ENCODE data around the gene CAMSAP3. TPM values are rescaled to one million over a fixed set of nuclear protein-coding genes. Genes with fewer than 3 reads are reported as not detected.

Gene CAMSAP3
- total RNA-seq, 4 donors from 2014 or later: 9.0 to 25.4 (median 14.2) TPM

DNA sequence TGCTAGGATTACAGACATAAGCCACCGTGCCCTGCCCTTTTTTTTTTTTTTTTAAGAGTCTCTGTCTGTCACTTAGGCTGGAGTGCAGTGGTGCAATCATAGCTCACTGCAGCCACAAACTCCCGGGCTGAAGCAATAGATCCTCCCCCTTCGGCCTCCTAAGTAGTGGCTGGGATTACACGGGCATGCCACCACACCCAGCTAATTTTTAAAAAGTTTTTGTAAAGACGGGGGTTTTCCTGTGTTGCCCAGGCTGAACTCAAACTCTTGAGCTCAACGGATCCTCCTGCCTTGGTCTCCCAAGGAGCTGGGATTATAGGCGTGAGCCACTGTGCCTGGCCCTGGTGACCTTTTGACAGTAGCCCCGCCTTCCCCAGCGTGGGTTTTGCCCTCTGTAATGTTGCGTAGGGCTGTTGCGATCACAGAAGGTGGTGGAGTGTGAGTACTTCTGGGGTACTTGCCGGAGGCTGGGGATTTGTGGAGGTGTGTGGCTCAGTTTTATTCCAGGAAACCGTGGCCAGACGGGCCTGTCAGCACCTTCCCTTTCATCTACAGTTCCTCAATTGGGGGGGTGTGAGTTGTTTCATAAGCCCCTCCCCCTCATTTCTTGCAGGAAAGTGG lies 61.6 kb downstream of the CAMSAP3 start:
- no peak for DNase-seq
- peaks cover 0 to 3% of the 10 kb centered on the region in 2 donors for H3K4me1 ChIP-seq
- no peak overlapping the region for H3K27ac ChIP-seq
- H3K4me3 ChIP-seq (replicated peaks in 1 of 3): no peak overlapping the region
- no peaks in the 10 kb centered on the region for H3K36me3 ChIP-seq
- intact Hi-C loops (cut with DNase I): no loop called here
- no peaks in the 10 kb centered on the region for H3K27me3 ChIP-seq
- 41 to 42% methylated on average over 14 of the region's 14 CpGs for WGBS, 2 donors
- no peak for TF ChIP-seq POLR2A (IDR thresholded peaks at IDR 0.05)
- TF ChIP-seq, protein P1, sequence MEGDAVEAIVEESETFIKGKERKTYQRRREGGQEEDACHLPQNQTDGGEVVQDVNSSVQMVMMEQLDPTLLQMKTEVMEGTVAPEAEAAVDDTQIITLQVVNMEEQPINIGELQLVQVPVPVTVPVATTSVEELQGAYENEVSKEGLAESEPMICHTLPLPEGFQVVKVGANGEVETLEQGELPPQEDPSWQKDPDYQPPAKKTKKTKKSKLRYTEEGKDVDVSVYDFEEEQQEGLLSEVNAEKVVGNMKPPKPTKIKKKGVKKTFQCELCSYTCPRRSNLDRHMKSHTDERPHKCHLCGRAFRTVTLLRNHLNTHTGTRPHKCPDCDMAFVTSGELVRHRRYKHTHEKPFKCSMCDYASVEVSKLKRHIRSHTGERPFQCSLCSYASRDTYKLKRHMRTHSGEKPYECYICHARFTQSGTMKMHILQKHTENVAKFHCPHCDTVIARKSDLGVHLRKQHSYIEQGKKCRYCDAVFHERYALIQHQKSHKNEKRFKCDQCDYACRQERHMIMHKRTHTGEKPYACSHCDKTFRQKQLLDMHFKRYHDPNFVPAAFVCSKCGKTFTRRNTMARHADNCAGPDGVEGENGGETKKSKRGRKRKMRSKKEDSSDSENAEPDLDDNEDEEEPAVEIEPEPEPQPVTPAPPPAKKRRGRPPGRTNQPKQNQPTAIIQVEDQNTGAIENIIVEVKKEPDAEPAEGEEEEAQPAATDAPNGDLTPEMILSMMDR (IDR thresholded peaks at IDR 0.05): no peak
- no peaks in the 10 kb centered on the region for H3K9me3 ChIP-seq

DNA sequence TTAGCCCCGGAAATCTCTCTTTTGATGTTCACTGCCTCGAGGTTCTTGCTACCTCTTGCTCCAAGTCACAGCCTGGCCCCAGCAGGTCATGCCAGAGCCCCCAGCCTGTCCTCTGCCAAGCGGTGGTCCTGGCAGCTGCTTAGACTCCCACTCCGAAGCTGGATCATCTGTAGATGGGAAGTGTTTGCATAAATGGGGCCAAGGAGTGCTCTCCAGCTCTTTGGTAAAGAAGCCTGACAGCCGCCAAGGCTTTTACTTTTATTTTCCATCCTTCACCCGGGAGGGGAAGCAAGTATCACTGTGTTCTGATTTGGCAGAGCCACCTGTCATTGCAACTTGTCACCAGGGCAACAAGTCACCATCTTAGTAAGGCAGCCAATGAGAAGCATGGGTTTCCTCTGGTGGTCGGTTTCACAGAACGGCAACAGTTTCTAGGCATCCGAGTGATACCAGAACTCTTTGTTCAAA lies 62.6 kb downstream of the CAMSAP3 start:
- intact Hi-C loops (cut with DNase I): no loop called here
- no peaks in the 10 kb centered on the region for H3K36me3 ChIP-seq
- H3K4me3 ChIP-seq (replicated peaks in 1 of 3): no peak overlapping the region
- no peak for TF ChIP-seq POLR2A (IDR thresholded peaks at IDR 0.05)
- TF ChIP-seq, protein P1 (IDR thresholded peaks at IDR 0.05): no peak
- H3K4me1 ChIP-seq: no peaks in the 10 kb centered on the region
- H3K27me3 ChIP-seq: no peaks in the 10 kb centered on the region
- WGBS, 2 donors: 34 to 37% methylated on average over 9 of the region's 9 CpGs
- no peaks in the 10 kb centered on the region for H3K9me3 ChIP-seq
- no peak overlapping the region for H3K27ac ChIP-seq
- DNase-seq: no peak

DNA sequence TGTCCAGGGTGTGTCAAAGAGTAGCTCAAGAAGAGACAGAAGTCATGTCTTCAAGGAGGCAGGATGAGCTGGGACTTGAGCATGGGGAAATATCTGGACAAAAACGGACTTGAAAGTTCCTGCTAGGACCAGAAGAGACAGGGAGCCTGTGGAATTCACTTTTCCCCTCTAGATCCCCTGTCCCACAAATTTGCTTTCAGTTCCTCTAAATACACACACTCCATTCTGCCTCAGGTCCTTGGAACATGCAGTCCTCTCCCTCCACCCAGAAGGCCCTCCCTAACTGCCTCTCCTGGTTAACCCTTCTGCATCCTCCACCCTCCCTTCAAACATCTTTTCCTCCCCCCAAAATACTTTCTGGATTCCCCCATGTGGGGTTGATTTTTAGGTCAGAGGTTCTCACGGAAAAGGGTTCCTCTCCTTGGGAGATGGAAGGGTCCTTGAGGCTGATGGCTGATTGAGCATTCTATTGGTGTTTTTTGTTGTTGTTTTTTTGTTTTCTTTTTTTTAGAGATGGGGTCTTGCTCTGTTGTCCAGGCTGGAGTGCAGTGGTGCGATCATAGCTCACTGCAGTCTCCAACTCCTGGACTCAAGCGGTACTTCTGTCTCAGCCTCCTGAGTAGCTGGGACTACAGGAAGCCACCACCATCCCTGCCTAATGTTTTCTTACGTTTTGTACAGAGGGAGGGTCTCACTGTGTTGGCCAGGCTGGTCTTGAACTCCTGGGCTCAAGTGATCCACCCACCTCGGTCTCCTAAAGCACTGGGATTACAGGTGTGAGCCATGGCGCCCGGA lies 66.3 kb downstream of the CAMSAP3 start:
- Histone ChIP-seq H3K27ac (no peak overlapping the region), H3K4me3 (replicated peaks in 1 of 3) (no peak overlapping the region), H3K36me3 (no peaks in the 10 kb centered on the region), H3K4me1 (no peaks in the 10 kb centered on the region), H3K9me3 (no peaks in the 10 kb centered on the region), H3K27me3 (no peaks in the 10 kb centered on the region)
- DNase-seq: no peak
- WGBS, 2 donors: 74 to 76% methylated on average over 8 of the region's 8 CpGs
- no peak for TF ChIP-seq POLR2A (IDR thresholded peaks at IDR 0.05)
- intact Hi-C loops (cut with DNase I): no loop called here

DNA sequence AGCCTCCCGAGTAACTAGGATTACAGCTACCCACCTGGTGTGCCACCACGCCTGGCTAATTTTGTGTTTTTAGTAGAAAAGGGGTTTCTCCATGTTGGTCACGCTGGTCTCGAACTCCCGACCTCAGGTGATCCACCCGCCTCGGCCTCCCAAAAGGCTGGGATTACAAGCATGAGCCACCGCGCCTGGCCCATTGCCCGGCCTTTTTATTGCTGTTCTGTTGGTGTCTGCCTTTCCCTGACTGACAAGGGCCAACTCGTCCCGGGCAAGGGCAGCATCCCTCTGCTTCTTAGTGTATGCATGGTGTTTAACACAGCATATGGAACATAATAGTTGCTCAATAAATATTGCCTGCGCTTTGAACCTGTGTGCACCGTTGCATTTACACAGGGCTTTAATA lies 67.0 kb downstream of the CAMSAP3 start:
- H3K9me3 ChIP-seq: no peaks in the 10 kb centered on the region
- no peaks in the 10 kb centered on the region for H3K27me3 ChIP-seq
- no peak overlapping the region for H3K4me3 ChIP-seq (replicated peaks in 1 of 3)
- no peak overlapping the region for H3K27ac ChIP-seq
- H3K36me3 ChIP-seq: no peaks in the 10 kb centered on the region
- no peak for DNase-seq
- 84 to 89% methylated on average over 14 of the region's 14 CpGs for WGBS, 2 donors
- H3K4me1 ChIP-seq: no peaks in the 10 kb centered on the region
- intact Hi-C loops (cut with DNase I): no loop called here
- TF ChIP-seq POLR2A (IDR thresholded peaks at IDR 0.05): no peak
- TF ChIP-seq, protein P1 (IDR thresholded peaks at IDR 0.05): no peak

DNA sequence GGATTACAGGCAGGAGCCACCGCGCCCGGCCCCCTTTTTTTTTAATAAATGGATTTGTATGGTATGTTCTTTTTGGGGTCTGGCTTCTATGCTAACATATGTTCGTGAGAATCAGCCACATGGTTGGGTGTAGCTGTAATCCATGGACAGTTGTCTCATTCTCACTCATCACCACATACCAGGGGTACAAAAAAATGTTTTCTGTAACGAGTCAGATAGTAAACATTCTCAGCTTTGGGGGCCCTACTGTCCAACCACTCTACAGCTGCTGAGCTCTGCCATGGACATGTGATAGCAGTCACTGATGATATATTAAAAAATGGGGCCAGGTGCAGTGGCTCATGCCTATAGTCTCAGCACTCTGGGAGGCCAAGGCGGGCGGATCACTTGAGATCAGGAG lies 68.0 kb downstream of the CAMSAP3 start:
- no peaks in the 10 kb centered on the region for H3K27me3 ChIP-seq
- no peak for TF ChIP-seq POLR2A (IDR thresholded peaks at IDR 0.05)
- TF ChIP-seq, protein P1 (IDR thresholded peaks at IDR 0.05): no peak
- no peak overlapping the region for H3K27ac ChIP-seq
- H3K4me1 ChIP-seq: no peaks in the 10 kb centered on the region
- no peak overlapping the region for H3K4me3 ChIP-seq (replicated peaks in 1 of 3)
- H3K36me3 ChIP-seq: no peaks in the 10 kb centered on the region
- WGBS, 2 donors: 82 to 90% methylated on average over 7 of the region's 7 CpGs
- intact Hi-C loops (cut with DNase I): no loop called here
- no peak for DNase-seq
- no peaks in the 10 kb centered on the region for H3K9me3 ChIP-seq
